Gastroesophageal sphincter (tissue), 4 donors: ENCODE results near the gene PSD2. TPM values are rescaled to one million over a fixed set of nuclear protein-coding genes. Genes with fewer than 3 reads are reported as not detected.

Source experiments
- ATAC-seq: fragments of 150-250 bp; one replicate; pipeline ENCODE4 v1.9.1; 2016; ENCODE audit warnings: mild to moderate bottlenecking, moderate library complexity
- H3K27ac ChIP-seq, 4 donors: fragments of 200-600 bp; sonication (generic) in 3 of 4; 1 replicate in 3 of 4; 2 replicates in 1 of 4; pipeline ENCODE4 v1.5.1; 2016 to 2019
- H3K27me3 ChIP-seq: fragments of 200-600 bp; sonication (generic); one replicate; pipeline ENCODE4 v1.5.1; 2019
- H3K36me3 ChIP-seq, 2 donors: fragments of 200-600 bp; sonication (generic); one replicate each; pipeline ENCODE4 v1.5.1; 2019; ENCODE audit warnings: control low read depth in 1 of 2
- H3K4me1 ChIP-seq, 3 donors: fragments of 200-600 bp; sonication (generic); 1 replicate in 2 of 3; 2 replicates in 1 of 3; pipeline ENCODE4 v1.5.1; 2016 to 2019; ENCODE audit warnings: control low read depth in 2 of 3
- H3K4me3 ChIP-seq, 2 donors: fragments of 200-600 bp; sonication (generic); one replicate each; pipeline ENCODE4 v1.5.1; 2019; ENCODE audit warnings: mild to moderate bottlenecking in 1 of 2, moderate library complexity in 1 of 2
- H3K9me3 ChIP-seq, 3 donors: fragments of 200-600 bp; sonication (generic); one replicate each; pipeline ENCODE4 v1.5.1; 2017 to 2019; ENCODE audit warnings: control low read depth in 2 of 3
- CTCF ChIP-seq, 4 experiments: fragments of 200-600 bp in 2 of 4; fragments of 450-650 bp in 2 of 4; sonication (generic) in 1 of 4; IDR thresholded peaks; one replicate each; pipeline ENCODE4 v1.5.1; 2017 to 2019; ENCODE audit warnings: antibody characterized with exemption in 4 of 4, mild to moderate bottlenecking in 2 of 4, moderate library complexity in 2 of 4
- EP300 ChIP-seq: sonication (generic); formaldehyde crosslinking; IDR thresholded peaks from one replicate; pipeline ENCODE4 v1.6.1; 2017; ENCODE audit warnings: antibody characterized with exemption, mild to moderate bottlenecking
- POLR2A ChIP-seq, 2 donors: fragments of 450-650 bp; IDR thresholded peaks; one replicate each; pipeline ENCODE4 v1.6.1; 2017; ENCODE audit warnings: antibody characterized with exemption in 2 of 2, mild to moderate bottlenecking in 2 of 2, moderate library complexity in 1 of 2
- POLR2AphosphoS5 ChIP-seq: sonication (generic); formaldehyde crosslinking; IDR thresholded peaks from one replicate; pipeline ENCODE4 v1.6.1; 2017; ENCODE audit warnings: antibody characterized with exemption
- WGBS, 2 donors: methylation state at CpG; one replicate each; pipeline ENCODE4 v1.1.5; 2018; ENCODE audit warnings: low coverage in 1 of 2; 5-methylcytosine and 5-hydroxymethylcytosine counted together
- total RNA-seq, 4 donors: library from RNA; depleted of rRNA; stranded (reverse); fragments of >200 nt; gene quantifications; one replicate each; pipeline ENCODE4 v1.1.0, GENCODE V29; 2016

PSD2 gene
- total RNA-seq, 4 donors from 2014 or later, result 0.13 to 0.16 TPM; not detected in 2

DNA sequence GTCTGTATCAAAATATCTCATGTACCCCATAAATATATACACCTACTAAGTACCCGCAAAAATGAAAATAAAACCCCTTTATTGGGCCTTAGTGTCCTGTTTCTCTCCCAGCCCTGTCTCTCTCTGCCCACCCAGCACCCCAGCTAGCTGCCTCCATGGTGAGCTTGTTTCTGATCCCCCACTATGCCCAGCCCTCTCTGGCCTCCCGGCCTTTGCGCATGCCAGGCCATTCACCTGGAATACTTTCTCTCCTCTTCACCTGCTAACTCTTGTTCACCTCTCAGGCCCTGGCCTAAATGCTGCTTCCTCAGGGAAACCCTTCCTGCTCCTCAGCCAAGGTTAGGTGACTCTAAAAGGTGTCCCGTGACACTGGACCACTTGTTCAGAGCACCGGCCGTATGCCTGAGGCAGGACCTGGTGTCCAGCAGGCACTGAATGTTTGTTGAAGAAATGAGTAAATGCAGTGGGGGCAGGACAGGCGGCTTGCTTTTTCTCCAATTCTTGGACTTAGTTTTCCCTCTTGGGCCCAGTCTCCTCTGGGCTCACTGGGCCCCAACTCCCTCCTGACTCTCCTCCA, 58.5 kb downstream of the PSD2 start:
- 87 to 90% methylated on average over 3 to 4 of the region's 7 CpGs for WGBS, 2 donors
- Histone ChIP-seq H3K4me1 (no peaks in the 10 kb centered on the region), H3K27me3 (no peaks in the 10 kb centered on the region), H3K4me3 (no peak overlapping the region), H3K9me3 (no peaks in the 10 kb centered on the region), H3K27ac (no peak overlapping the region), H3K36me3 (peaks cover 0 to 25% of the 10 kb centered on the region in 2 donors)
- ATAC-seq, result no peak
- no peak for TF ChIP-seq POLR2AphosphoS5
- no peak for TF ChIP-seq POLR2A (IDR thresholded peaks at IDR 0.05)
- no peak for TF ChIP-seq EP300
- no peak for TF ChIP-seq CTCF (IDR thresholded peaks at IDR 0.05)

GRCh38 chr5:139854953-139855352, 59.3 kb downstream of the PSD2 start:
- 100% methylated on average over 1 of the region's 5 CpGs for WGBS, 2 donors
- TF ChIP-seq CTCF (IDR thresholded peaks at IDR 0.05), result no peak
- no peak for TF ChIP-seq EP300
- TF ChIP-seq POLR2A (IDR thresholded peaks at IDR 0.05), result no peak
- no peak for TF ChIP-seq POLR2AphosphoS5
- Histone ChIP-seq H3K4me3 (no peak overlapping the region), H3K36me3 (peaks cover 0 to 25% of the 10 kb centered on the region in 2 donors), H3K9me3 (no peaks in the 10 kb centered on the region), H3K4me1 (no peaks in the 10 kb centered on the region), H3K27ac (no peak overlapping the region), H3K27me3 (no peaks in the 10 kb centered on the region)
- ATAC-seq, result no peak

GRCh38 chr5:139855451-139855850, 59.8 kb downstream of the PSD2 start:
- no peak overlapping the region for H3K4me3 ChIP-seq
- TF ChIP-seq POLR2AphosphoS5, result no peak
- TF ChIP-seq CTCF (IDR thresholded peaks at IDR 0.05), result no peak
- no peak for TF ChIP-seq EP300
- TF ChIP-seq POLR2A (IDR thresholded peaks at IDR 0.05), result no peak
- WGBS, 2 donors, result 90% methylated on average over 6 of the region's 8 CpGs; no CpG with 5 or more reads in 1 of the 2 donors
- no peak for ATAC-seq
- H3K9me3 ChIP-seq, result no peaks in the 10 kb centered on the region
- H3K36me3 ChIP-seq, result peaks cover 0 to 25% of the 10 kb centered on the region in 2 donors
- no peaks in the 10 kb centered on the region for H3K27me3 ChIP-seq
- no peak overlapping the region for H3K27ac ChIP-seq
- H3K4me1 ChIP-seq, result no peaks in the 10 kb centered on the region

GRCh38 chr5:139855946-139856540, 60.4 kb downstream of the PSD2 start:
- H3K4me3 ChIP-seq, result no peak overlapping the region
- no peaks in the 10 kb centered on the region for H3K9me3 ChIP-seq
- no peaks in the 10 kb centered on the region for H3K27me3 ChIP-seq
- TF ChIP-seq EP300 (no peak), CTCF (IDR thresholded peaks at IDR 0.05) (no peak), POLR2AphosphoS5 (no peak), POLR2A (IDR thresholded peaks at IDR 0.05) (no peak)
- WGBS, 2 donors, result 100% methylated on average over 1 of the region's 6 CpGs; no CpG with 5 or more reads in 1 of the 2 donors
- ATAC-seq, result no peak
- H3K27ac ChIP-seq, result no peak overlapping the region
- no peaks in the 10 kb centered on the region for H3K4me1 ChIP-seq
- peaks cover 0 to 20% of the 10 kb centered on the region in 2 donors for H3K36me3 ChIP-seq

- Histone ChIP-seq H3K4me3 (no peak overlapping the region), H3K4me1 (no peaks in the 10 kb centered on the region), H3K36me3 (peaks cover 0 to 13% of the 10 kb centered on the region in 2 donors), H3K9me3 (no peaks in the 10 kb centered on the region), H3K27ac (no peak overlapping the region), H3K27me3 (no peaks in the 10 kb centered on the region)
- 93 to 95% methylated on average over 3 of the region's 4 CpGs for WGBS, 2 donors
- TF ChIP-seq POLR2A (IDR thresholded peaks at IDR 0.05) (no peak), POLR2AphosphoS5 (no peak), CTCF (IDR thresholded peaks at IDR 0.05) (no peak), EP300 (no peak)
- ATAC-seq, result no peak
These were observed 61.1 kb downstream of the PSD2 start for GRCh38 chr5:139856714-139857113.
